ENCODE results near the gene EEPD1.
A peak's percentile ranks its signal among the peaks of the same experiment; 100 is the strongest.

EEPD1 gene

GRCh38 chr7:36299223-36299774 is 146.2 kb downstream of the EEPD1 start:
- FAIRE-seq = no peak
- DNase-seq (ENCODE audit: low spot score) = no peak

DNA sequence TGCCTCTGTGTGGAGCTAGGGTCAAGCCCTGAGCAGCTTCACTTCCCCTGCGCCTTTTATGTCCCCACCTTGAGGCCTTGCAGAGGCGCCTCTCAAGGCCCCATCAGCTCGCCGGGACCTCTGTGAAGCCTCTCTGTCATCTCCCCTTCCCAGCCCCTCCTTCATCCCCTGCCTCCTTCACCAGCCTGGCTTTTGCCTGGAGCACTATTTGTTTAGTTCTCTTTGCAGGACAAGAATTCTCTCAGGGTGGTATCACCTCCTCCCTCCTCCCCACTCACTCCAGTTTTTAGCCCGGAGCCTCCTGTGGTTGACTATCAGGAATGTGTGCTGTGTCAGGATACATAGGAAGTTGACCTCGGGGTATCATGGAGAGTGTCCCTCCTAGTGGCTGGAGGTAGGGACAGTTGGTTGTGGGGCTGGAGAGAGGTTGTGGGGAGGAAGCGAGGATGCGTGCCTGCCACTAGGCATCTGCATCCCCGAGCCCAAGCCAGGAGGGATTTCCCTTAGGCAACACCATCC is 146.8 kb downstream of the EEPD1 start:
- no peak for FAIRE-seq
- DNase-seq (ENCODE audit: low spot score) = no peak

DNA sequence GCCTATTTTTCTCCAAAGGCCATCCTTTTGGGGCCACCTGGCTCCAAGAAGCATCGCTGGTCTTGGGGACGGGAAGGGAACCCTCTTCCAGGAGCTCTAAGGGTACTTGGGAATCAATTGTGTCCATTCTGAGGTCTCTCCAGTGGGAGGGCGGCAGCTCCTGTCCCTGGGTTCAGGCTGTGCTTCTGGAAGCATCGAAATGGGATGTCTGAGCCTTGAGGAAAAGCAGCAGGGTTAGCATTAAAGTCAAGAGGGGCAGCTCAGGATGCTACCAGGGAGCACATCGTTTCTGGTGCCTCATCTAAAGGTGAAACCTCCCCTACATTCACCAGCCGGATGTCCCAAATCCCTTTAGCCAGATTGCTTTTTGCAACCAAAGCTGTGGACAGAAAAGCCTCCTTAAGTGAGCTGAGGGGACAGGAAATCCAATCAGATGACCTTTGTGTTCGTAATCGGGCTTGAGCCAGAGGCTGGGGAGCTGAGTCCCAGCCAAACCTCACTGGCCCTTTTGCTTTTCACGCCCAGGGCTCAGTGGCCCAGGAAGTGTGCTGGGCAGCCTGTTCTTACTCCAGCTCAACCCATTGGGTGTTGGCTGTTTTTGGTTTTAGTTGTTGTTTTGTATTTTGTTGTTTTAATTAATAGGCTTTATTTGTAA is 147.8 kb downstream of the EEPD1 start:
- FAIRE-seq (no peak), DNase-seq (ENCODE audit: low spot score) (no peak)

DNA sequence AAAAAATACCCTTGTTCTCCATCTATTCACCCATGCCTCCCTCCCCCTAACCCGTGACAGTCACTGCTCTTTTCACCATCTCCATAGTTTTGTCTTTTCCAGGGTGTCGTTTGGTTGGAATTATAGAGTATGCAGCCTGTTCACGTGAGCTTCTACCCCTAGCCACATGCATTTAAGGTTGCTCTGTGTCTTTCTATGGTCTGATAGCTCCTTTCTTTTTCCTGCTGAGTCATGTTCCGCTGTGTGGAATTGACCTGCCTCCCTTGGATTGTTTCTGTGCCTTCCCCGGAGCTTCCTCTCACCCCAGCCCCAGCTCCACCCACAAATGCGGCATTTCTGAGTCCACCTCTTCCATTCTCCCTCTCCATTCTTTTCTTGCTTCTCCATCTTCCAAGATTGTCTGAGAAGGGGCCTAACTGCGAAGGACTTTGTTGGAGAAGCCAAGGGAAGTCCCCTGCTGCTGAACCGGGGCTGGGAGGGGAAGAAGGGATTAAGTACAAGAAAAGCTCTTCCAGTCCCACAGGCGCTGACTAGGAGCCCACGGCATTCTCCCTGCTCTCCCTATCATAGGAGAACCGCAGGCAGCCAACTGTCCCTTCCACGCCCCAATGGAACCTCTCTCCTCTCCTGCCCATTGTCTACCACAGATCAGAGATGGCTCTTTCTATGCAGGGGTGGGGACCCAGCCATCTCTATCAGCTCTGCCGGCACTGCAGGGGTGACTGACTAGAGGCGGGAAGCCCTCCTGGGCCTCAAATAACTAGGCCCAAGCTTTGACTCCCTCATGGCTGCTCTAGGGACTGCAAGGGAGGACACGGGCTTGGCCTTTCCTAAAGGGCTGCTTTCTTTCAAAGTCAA is 149.1 kb downstream of the EEPD1 start:
- peak; percentile 89 for FAIRE-seq

DNA sequence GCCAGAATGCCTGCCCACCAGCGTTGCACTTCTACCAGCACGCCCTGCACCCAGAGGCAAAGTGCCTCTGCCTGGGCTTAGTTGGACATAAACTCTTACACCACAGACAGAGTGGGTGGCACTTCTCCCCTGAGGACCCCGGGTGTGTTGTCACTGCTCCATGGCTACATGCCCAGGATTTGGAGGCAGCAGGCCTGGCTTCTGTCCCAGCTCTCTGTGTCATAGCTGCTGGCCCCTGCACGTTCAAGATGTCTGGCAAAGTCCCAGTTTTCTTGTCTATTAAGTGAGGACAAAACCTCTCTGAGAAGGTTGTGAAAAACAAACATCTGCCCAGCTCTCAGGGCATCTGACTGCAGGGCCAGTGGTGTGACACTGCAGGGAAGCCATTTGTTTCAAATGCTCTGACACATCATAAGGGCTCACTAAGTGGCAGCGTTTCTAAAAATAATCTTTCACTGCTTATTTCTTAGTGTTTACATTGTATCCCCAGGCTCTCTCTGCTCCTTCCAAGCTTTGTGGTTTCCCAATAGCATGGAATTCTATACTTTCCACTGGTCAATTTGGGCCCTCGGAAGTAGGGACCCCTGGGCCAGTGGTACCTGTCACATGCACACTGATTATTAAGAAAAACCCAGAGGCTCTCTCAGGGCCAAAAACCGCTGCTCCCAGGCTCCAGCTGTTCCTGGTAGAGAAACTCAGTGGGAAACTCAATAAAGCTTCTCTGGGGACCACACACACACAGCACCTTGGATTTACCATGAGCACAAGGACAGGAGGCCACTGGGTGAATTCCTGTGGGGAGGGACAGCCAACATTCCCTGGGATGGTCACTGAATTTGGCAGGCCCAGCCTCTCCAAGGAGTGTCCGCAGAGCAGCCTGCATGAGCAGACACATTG is 150.4 kb downstream of the EEPD1 start:
- FAIRE-seq = peak; percentile 99
- peak; percentile 99 for DNase-seq (ENCODE audit: low spot score)

More for the DNA sequence above, 149.1 kb downstream of the EEPD1 start:
- DNase-seq (ENCODE audit: low spot score) = peak; percentile 91

- DNase-seq (ENCODE audit: low spot score) = no peak
- no peak for FAIRE-seq
These were observed 151.0 kb downstream of the EEPD1 start for GRCh38 chr7:36304099-36304425.

- no peak for FAIRE-seq
- no peak for DNase-seq (ENCODE audit: low spot score)
These were observed 152.2 kb downstream of the EEPD1 start for GRCh38 chr7:36305226-36305625.

GRCh38 chr7:36305648-36306047 is 152.6 kb downstream of the EEPD1 start:
- FAIRE-seq (no peak), DNase-seq (ENCODE audit: low spot score) (no peak)

DNA sequence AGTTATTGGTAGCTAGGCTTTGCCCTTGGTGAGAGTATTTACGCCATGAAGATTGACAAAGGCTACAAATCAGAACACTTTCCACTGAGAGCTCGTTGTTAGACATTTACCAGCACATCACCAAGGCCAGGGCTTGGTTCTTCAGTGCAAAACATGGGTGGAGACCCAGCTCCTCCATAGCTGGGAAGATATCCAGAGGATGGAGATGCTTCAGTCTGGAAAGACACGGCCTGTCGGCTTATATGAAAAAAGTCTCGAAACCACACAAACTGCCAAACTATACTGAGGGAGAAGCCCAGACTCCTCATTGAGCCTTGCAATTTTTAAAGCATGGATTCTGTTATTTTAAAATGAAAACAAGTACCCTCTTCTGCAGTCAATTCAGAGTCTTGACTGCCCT is 153.2 kb downstream of the EEPD1 start:
- FAIRE-seq (no peak), DNase-seq (ENCODE audit: low spot score) (no peak)

DNA sequence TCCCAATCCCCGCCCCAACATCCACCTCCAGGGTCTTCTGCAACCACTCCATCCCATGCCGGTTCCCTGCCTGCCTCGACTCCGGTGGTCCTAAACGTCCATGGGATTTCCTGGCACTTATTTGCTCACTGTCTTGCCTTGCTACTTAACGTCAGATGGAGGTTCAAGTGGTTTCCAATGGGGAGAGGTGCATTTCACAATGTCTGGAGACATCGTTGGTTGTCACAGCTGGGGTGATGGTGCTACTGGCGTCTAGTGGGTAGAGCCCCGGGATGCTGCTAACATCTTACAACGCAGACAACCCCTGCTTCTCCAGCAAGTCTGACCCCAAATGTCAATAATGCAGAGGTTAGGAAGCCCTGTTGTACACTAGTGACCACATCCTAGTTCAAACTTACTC is 153.7 kb downstream of the EEPD1 start:
- FAIRE-seq (no peak), DNase-seq (ENCODE audit: low spot score) (no peak)

- no peak for DNase-seq (ENCODE audit: low spot score)
- FAIRE-seq = no peak
These were observed 155.0 kb downstream of the EEPD1 start for GRCh38 chr7:36308031-36308430.

- no peak for DNase-seq (ENCODE audit: low spot score)
- no peak for FAIRE-seq
These were observed 156.2 kb downstream of the EEPD1 start for GRCh38 chr7:36309301-36309700.

GRCh38 chr7:36309716-36310115 is 156.7 kb downstream of the EEPD1 start:
- FAIRE-seq = no peak
- no peak for DNase-seq (ENCODE audit: low spot score)

DNA sequence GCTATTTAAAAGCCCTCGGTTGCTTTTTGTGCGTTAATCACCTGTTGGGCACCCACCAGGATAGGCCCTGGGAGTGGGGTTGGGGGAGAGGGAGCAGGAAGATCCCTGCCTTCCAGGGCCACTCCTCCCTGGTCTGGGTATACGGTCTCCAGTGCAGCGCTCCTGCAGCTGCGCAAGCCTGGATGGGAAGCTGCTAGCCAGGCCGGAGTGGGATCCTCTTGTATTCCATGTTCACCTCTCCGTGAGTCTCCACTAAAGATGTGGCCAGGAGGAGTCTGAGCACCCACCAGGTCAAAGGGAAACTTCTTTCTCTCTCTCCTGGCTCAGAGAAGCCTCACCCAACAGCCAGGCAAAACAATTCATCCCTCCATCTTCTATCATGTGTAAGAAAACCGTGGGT is 157.8 kb downstream of the EEPD1 start:
- FAIRE-seq (no peak), DNase-seq (ENCODE audit: low spot score) (no peak)

GRCh38 chr7:36311539-36311938 is 158.5 kb downstream of the EEPD1 start:
- FAIRE-seq = no peak
- no peak for DNase-seq (ENCODE audit: low spot score)

DNA sequence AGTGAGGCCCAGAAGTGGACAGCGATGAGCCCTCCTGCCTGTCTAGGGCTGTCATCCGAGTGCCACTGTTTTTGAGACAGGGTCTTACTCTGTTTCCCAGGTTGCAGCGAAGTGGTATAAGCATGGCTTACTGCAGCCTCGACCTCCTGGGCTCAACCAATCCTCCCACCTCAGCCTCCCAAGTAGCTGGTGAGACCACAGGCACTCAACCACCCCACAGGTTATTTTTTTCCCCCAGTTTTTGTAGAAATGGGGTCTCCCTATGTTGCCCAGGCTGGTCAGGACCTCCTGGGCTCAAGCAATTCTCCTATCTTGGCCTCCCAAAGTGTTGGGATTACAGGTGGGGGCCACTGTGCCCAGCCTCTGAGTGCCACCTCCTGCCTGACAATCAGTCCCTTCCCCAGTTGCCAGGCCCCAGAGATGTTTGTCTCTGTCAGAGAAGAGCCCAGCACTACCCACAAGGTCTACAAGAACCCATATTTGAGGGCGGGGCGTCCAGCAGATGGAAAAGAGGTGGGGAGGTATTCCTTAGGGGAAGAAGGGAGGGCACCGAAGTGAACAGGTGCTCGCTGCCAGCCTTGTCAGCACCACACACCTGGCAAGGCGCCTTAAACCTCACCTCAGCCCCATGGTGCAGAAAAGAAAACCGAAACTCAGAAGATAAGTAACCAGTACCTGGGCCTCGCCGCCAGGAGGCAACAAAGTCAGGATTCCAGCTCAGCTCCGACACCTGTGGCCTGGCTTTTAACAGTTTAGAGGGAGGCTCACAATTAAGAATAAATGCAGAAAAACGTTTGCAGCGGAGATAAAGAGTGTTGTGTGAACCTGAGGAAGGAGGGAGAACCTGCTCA is 159.2 kb downstream of the EEPD1 start:
- no peak for DNase-seq (ENCODE audit: low spot score)
- no peak for FAIRE-seq

DNA sequence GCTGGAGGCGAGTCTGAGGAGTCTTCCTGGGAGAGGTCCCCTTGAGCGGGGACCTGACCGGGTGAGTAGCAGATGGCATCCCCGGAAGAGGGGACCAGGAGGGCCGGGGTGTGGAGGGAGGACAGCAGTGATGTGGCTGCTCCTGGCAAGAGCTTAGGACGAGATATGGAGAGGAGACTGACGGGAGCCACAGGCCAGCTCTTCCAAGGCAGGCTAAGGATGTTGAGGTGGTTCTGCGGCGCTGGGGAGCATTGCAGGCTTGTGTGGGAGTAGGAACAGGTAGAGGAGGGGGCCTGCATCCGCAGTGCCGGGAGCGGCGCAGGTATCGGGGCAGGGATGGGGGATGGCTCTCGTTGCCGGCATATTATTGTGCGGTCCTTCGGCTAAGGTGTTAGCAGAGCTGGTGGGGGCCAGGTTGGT is 159.9 kb downstream of the EEPD1 start:
- FAIRE-seq = no peak

GRCh38 chr7:36313607-36314006 is 160.6 kb downstream of the EEPD1 start:
- FAIRE-seq = no peak
- no peak for DNase-seq (ENCODE audit: low spot score)

More for the DNA sequence above, 159.9 kb downstream of the EEPD1 start:
- DNase-seq (ENCODE audit: low spot score) = no peak

DNA sequence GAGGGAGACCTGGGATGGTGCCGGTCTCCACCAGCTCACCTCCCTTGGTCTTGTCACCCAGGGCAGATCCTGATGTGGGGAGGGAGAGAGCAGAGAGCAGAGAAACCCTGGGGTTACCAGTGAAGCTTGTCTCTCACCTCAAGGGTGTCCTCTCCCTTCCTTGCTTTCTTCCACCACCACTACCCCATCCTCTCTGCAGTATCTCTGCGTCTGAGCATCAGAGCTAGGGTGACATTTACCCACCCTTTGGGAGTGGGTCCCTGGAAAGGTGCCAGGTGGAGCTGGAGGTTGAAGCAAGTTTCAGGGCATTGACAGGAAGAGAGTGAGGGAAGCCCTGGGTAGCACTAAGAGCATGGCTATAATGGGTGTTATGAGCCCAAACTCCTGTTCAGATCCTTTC is 161.4 kb downstream of the EEPD1 start:
- FAIRE-seq (no peak), DNase-seq (ENCODE audit: low spot score) (no peak)

GRCh38 chr7:36315309-36315944 is 162.4 kb downstream of the EEPD1 start:
- FAIRE-seq (no peak), DNase-seq (ENCODE audit: low spot score) (no peak)

All from RCC 7860 (cell line).